Endothelial cell of umbilical vein (primary cell): Measurements from ENCODE around the gene XPO6.

Source experiments
- MAX ChIP-seq: IDR thresholded peaks from 2 replicates; pipeline ENCODE4 v1.6.1; 2011; ENCODE audit not compliant: insufficient read depth, insufficient read length
- TF ChIP-seq, protein P1 (sequence below), 2 donors: IDR thresholded peaks; 1 replicate in 1 of 2; 2 replicates in 1 of 2; pipeline ENCODE4 v1.5.1; 2011; ENCODE audit warnings: low read length in 2 of 2, mild to moderate bottlenecking in 2 of 2, moderate library complexity in 2 of 2, control low read depth in 1 of 2, inconsistent platforms in 1 of 2, low read depth in 1 of 2; ENCODE audit not compliant: insufficient read depth in 1 of 2; ENCODE audit errors: extremely low read depth in 1 of 2

DNA sequence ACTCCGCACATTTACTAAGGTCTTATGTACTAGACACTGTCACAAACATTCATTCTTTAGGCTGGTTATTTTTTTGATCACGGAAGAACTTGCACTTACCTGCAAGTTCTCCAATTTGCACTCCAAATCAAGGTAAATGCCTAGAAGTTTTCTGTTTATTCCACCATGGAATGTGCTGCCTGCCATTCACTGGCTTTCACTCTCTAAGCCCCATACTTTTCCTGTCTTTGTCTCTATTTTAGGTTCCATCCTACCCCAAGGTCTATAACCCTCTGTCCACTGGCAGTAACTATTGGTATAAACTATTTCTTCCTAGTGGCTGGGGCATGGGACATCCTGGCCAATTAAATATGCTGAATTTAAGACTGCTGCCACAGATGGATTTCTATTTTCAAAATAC, 15.9 kb downstream of the XPO6 start:
- no peak for TF ChIP-seq MAX
- TF ChIP-seq, protein P1, sequence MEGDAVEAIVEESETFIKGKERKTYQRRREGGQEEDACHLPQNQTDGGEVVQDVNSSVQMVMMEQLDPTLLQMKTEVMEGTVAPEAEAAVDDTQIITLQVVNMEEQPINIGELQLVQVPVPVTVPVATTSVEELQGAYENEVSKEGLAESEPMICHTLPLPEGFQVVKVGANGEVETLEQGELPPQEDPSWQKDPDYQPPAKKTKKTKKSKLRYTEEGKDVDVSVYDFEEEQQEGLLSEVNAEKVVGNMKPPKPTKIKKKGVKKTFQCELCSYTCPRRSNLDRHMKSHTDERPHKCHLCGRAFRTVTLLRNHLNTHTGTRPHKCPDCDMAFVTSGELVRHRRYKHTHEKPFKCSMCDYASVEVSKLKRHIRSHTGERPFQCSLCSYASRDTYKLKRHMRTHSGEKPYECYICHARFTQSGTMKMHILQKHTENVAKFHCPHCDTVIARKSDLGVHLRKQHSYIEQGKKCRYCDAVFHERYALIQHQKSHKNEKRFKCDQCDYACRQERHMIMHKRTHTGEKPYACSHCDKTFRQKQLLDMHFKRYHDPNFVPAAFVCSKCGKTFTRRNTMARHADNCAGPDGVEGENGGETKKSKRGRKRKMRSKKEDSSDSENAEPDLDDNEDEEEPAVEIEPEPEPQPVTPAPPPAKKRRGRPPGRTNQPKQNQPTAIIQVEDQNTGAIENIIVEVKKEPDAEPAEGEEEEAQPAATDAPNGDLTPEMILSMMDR (IDR thresholded peaks at IDR 0.05; ENCODE audit: extremely low read depth in 1 of 2, insufficient read depth in 1 of 2, low read depth in 1 of 2, low read length in 2 of 2) = no peak
